Ovary (tissue), 9 donors: ENCODE data around the gene KCNJ16. TPM values are rescaled to one million over a fixed set of nuclear protein-coding genes. Genes with fewer than 3 reads are reported as not detected.
A peak's percentile ranks its signal among the peaks of the same experiment; 100 is the strongest.

Experiments used
- DNase-seq, 5 donors: peaks; one replicate each; pipeline ENCODE4 v3.0.0-alpha.2; 2019 to 2020
- H3K27ac ChIP-seq, 2 donors: fragments of 200-600 bp; one replicate each; pipeline versions ENCODE4 v1.5.1 to v1.8.0; 2019 to 2022
- H3K27me3 ChIP-seq: fragments of 200-600 bp; one replicate; pipeline ENCODE4 v1.8.0; 2022
- H3K36me3 ChIP-seq: fragments of 200-600 bp; sonication (generic); one replicate; pipeline ENCODE4 v1.5.1; 2019
- H3K4me1 ChIP-seq: one replicate; pipeline ENCODE4 v1.8.1; 2013; ENCODE audit warnings: mild to moderate bottlenecking, moderate library complexity; ENCODE audit not compliant: insufficient read depth
- H3K4me3 ChIP-seq: fragments of 200-600 bp; sonication (generic); one replicate; pipeline ENCODE4 v1.5.1; 2017
- H3K9me3 ChIP-seq, 2 donors: fragments of 200-600 bp in 1 of 2; sonication (generic) in 1 of 2; one replicate each; pipeline versions ENCODE4 v1.5.1 to v1.8.1; 2013 to 2019; ENCODE audit warnings: mild to moderate bottlenecking in 1 of 2, moderate library complexity in 1 of 2
- CTCF ChIP-seq, 3 donors: fragments of 450-650 bp in 2 of 3; fragments of 200-600 bp in 1 of 3; IDR thresholded peaks; one replicate each; pipeline versions ENCODE4 v1.5.1 to v1.8.0; 2016 to 2022; ENCODE audit warnings: antibody characterized with exemption in 3 of 3, mild to moderate bottlenecking in 1 of 3
- EP300 ChIP-seq: sonication (generic); formaldehyde crosslinking; IDR thresholded peaks from one replicate; pipeline ENCODE4 v1.6.1; 2017; ENCODE audit warnings: antibody characterized with exemption
- POLR2A ChIP-seq: fragments of 450-650 bp; IDR thresholded peaks from one replicate; pipeline ENCODE4 v1.6.1; 2017; ENCODE audit warnings: antibody characterized with exemption, mild to moderate bottlenecking, moderate library complexity
- WGBS, 3 donors: extraction: QIAGEN DNeasy Blood & Tissue Kit in 1 of 3; methylation state at CpG; one replicate each; pipeline versions ENCODE4 v1.1.5 to v1.1.7; 2013 to 2017; 5-methylcytosine and 5-hydroxymethylcytosine counted together
- intact Hi-C, 4 donors: fragments of 100-400 bp; cut with DNase I; formaldehyde crosslinking; loops; one replicate each; pipeline versions ENCODE4 v1.11.0 to v1.15.1; 2022 to 2023
- polyA plus RNA-seq, 2 donors: library from polyadenylated mRNA; stranded (reverse); fragments of 200-250 nt in 1 of 2; fragments of 350-450 nt in 1 of 2; fragmentation: Illumina TruSeq in 1 of 2; extraction: RNeasy Lipid Tissue Mini Kit (QIAGEN cat#74804) in 1 of 2; gene quantifications; one replicate each; pipeline ENCODE4 v1.2.3, GENCODE V29; 2013 to 2014
- total RNA-seq, 7 donors: library from RNA; depleted of rRNA in 2 of 7; stranded (reverse); fragments of >200 nt in 2 of 7; fragmentation: NEBNext Ultra II Directional in 3 of 7; extraction: Animal tissue kit (Norgen Biotek cat#: 25700) in 3 of 7; gene quantifications; one replicate each; pipeline versions ENCODE4 v1.1.0 to v1.2.4, GENCODE V29; 2016 to 2023
- donor health status: DM: no; HTN: no; CAD: no; lungs with moderate emphysema.
- donor health status: DM: no; HTN: no; CAD: no.
- donor health status: Bipolar disorder and iron deficiency.
- donor health status: DM: yes; HTN: yes; CAD: no.
- donor health status: DM: no; HTN: no; CAD: no.
- donor health status: DM: yes; HTN: yes; CAD: no.

Gene KCNJ16
- total and polyA plus RNA-seq, 9 donors, result 0.04 to 7.2 (median 0.25) TPM; not detected in 1

- intact Hi-C loops, result no loop called here
- WGBS, 3 donors, result 6 to 18% (median 11%) methylated on average over 4 of the region's 4 CpGs
- TF ChIP-seq EP300 (no peak), POLR2A (no peak), CTCF (IDR thresholded peaks at IDR 0.05) (no peak)
- Histone ChIP-seq H3K9me3 (no peaks in the 10 kb centered on the region), H3K27ac (peak overlapping the region in 1 of 2 donors; percentile 32), H3K4me1 (peaks cover 14% of the 10 kb centered on the region), H3K36me3 (no peaks in the 10 kb centered on the region), H3K4me3 (no peak overlapping the region), H3K27me3 (no peaks in the 10 kb centered on the region)
- DNase-seq, result no peak
Measured at GRCh38 chr17:70078549-70078948, 3.5 kb downstream of the KCNJ16 start.

- H3K36me3 ChIP-seq, result no peaks in the 10 kb centered on the region
- H3K4me3 ChIP-seq, result no peak overlapping the region
- intact Hi-C loops, result no loop called here
- no peak for TF ChIP-seq POLR2A
- no peak for TF ChIP-seq EP300
- no peak for TF ChIP-seq CTCF (IDR thresholded peaks at IDR 0.05)
- DNase-seq, result no peak
- H3K9me3 ChIP-seq, result no peaks in the 10 kb centered on the region
- peaks cover 14% of the 10 kb centered on the region for H3K4me1 ChIP-seq
- 63 to 70% (median 68%) methylated on average over 3 of the region's 3 CpGs for WGBS, 3 donors
- H3K27me3 ChIP-seq, result no peaks in the 10 kb centered on the region
- H3K27ac ChIP-seq, result peak overlapping the region in 1 of 2 donors; percentile 32
Measured at GRCh38 chr17:70078994-70079531, 4.0 kb downstream of the KCNJ16 start.

- no peaks in the 10 kb centered on the region for H3K36me3 ChIP-seq
- intact Hi-C loops, result no loop called here
- peaks cover 14% of the 10 kb centered on the region for H3K4me1 ChIP-seq
- peak overlapping the region in 1 of 2 donors; percentile 35 for H3K27ac ChIP-seq
- H3K4me3 ChIP-seq, result no peak overlapping the region
- H3K9me3 ChIP-seq, result no peaks in the 10 kb centered on the region
- TF ChIP-seq POLR2A (no peak), EP300 (no peak), CTCF (IDR thresholded peaks at IDR 0.05) (no peak)
- WGBS, 3 donors, result 8 to 18% (median 16%) methylated on average over 7 of the region's 7 CpGs
- peak in 2 of 5 donors; percentile 26 to 31 for DNase-seq
- no peaks in the 10 kb centered on the region for H3K27me3 ChIP-seq
Measured at GRCh38 chr17:70080541-70081347, 5.7 kb downstream of the KCNJ16 start.

GRCh38 chr17:70081885-70082284 is 6.9 kb downstream of the KCNJ16 start:
- H3K4me1 ChIP-seq, result peaks cover 13% of the 10 kb centered on the region
- H3K36me3 ChIP-seq, result no peaks in the 10 kb centered on the region
- H3K27me3 ChIP-seq, result no peaks in the 10 kb centered on the region
- H3K4me3 ChIP-seq, result no peak overlapping the region
- intact Hi-C loops, result no loop called here
- TF ChIP-seq POLR2A, result no peak
- no peak for TF ChIP-seq CTCF (IDR thresholded peaks at IDR 0.05)
- no peak for TF ChIP-seq EP300
- 67 to 75% (median 71%) methylated on average over 1 of the region's 1 CpG for WGBS, 3 donors
- DNase-seq, result no peak
- H3K27ac ChIP-seq, result no peak overlapping the region
- no peaks in the 10 kb centered on the region for H3K9me3 ChIP-seq
